Panc1 (cell line): Measurements from ENCODE around the gene ZNF500. TPM values are rescaled to one million over a fixed set of nuclear protein-coding genes. Genes with fewer than 3 reads are reported as not detected.

Source experiments
- ATAC-seq: fragments of 200-7000 bp; cut with Tn5 transposase; 2 replicates; pipeline ENCODE4 v1.9.1; 2020; ENCODE audit warnings: mild to moderate bottlenecking, moderate library complexity
- BruUV-seq: library from RNA; stranded (reverse); fragments of 400-500 nt; replicated peaks from 2 replicates; lab custom pipeline; 2021; lab: Mats Ljungman, UMichigan
- CTCF ChIA-PET: fragments of 300-600 bp; sonication (Branson Sonifier 250); formaldehyde crosslinking; loops from one replicate; lab custom pipeline; 2022; ENCODE audit warnings: antibody characterized with exemption; lab: Charles Lee
- POLR2A ChIA-PET: fragments of 300-600 bp; sonication (Branson Sonifier 250); formaldehyde crosslinking; loops from one replicate; lab custom pipeline; 2022; ENCODE audit warnings: antibody characterized with exemption; lab: Charles Lee
- DNase-seq: peaks from one replicate; pipeline ENCODE4 v3.0.0-alpha.2; 2010; ENCODE audit warnings: low read depth, low spot score
- H3K27ac ChIP-seq: 2 replicates; pipeline ENCODE4 v1.5.1; 2011; ENCODE audit warnings: mild to moderate bottlenecking, low read length, inconsistent platforms
- H3K27me3 ChIP-seq: fragments of 200-500 bp; sonication (Bioruptor generic); 2 replicates; pipeline ENCODE4 v1.6.0; 2014; ENCODE audit warnings: low read length, inconsistent platforms; ENCODE audit not compliant: control insufficient read depth, insufficient read depth
- H3K36me3 ChIP-seq: fragments of 200-500 bp; sonication (Bioruptor generic); 2 replicates; pipeline ENCODE4 v1.5.1; 2014; ENCODE audit warnings: inconsistent platforms, mild to moderate bottlenecking, low read length, moderate library complexity; ENCODE audit not compliant: control insufficient read depth, insufficient read depth
- H3K4me1 ChIP-seq: 2 replicates; pipeline ENCODE4 v1.5.1; 2011; ENCODE audit warnings: inconsistent platforms, mild to moderate bottlenecking, low read length, moderate library complexity; ENCODE audit not compliant: control insufficient read depth, insufficient read depth
- H3K4me3 ChIP-seq, 2 experiments: 2 replicates each; pipeline ENCODE4 v1.5.1; 2011 to 2012; ENCODE audit warnings: low read depth in 2 of 2, low read length in 2 of 2, mild to moderate bottlenecking in 2 of 2, inconsistent platforms in 1 of 2, moderate library complexity in 1 of 2
- H3K9me3 ChIP-seq: fragments of 200-500 bp; sonication (Bioruptor generic); 2 replicates; pipeline ENCODE4 v1.5.1; 2014; ENCODE audit warnings: low read depth, mild to moderate bottlenecking, inconsistent platforms, low read length, moderate library complexity; ENCODE audit not compliant: control insufficient read depth, insufficient read depth
- CTCF ChIP-seq: fragments of 450-650 bp; IDR thresholded peaks from 2 replicates; pipeline ENCODE4 v1.5.1; 2017; ENCODE audit warnings: mild to moderate bottlenecking
- POLR2AphosphoS5 ChIP-seq: IDR thresholded peaks from 2 replicates; pipeline ENCODE4 v1.6.1; 2012; ENCODE audit warnings: mild to moderate bottlenecking, low read depth, low read length, moderate library complexity
- REST ChIP-seq, 2 experiments: IDR thresholded peaks; 2 replicates each; pipeline ENCODE4 v1.6.1; 2011 to 2012; ENCODE audit warnings: low read depth in 2 of 2, control low read depth in 1 of 2, low read length in 1 of 2, mild to moderate bottlenecking in 1 of 2, moderate library complexity in 1 of 2; ENCODE audit not compliant: insufficient read depth in 1 of 2
- SIN3A ChIP-seq: IDR thresholded peaks from 2 replicates; pipeline ENCODE4 v1.6.1; 2012; ENCODE audit warnings: low read depth, mild to moderate bottlenecking, low read length, moderate library complexity, borderline replicate concordance; ENCODE audit not compliant: insufficient read depth
- TCF7L2 ChIP-seq: IDR thresholded peaks from 2 replicates; pipeline ENCODE4 v1.6.1; 2011; ENCODE audit warnings: mild to moderate bottlenecking, low read depth, low read length, inconsistent platforms
- in situ Hi-C: cut with HindIII; loops from 2 replicates; pipeline ENCODE4 v1.10.0; 2016; ENCODE audit warnings: low sequenced_read_pairs, low pct_unique_long_range_greater_than_20kb
- intact Hi-C: fragments of 100-400 bp; cut with micrococcal nuclease; formaldehyde crosslinking; loops from one replicate; pipeline ENCODE4 v1.10.0; 2022; ENCODE audit not compliant: unreplicated experiment
- total RNA-seq: library from RNA; stranded (reverse); gene quantifications from one replicate; pipeline ENCODE4 v1.2.1, GENCODE V29; 2021; ENCODE audit not compliant: unreplicated experiment

ZNF500 gene
- total RNA-seq, 1 experiment from 2014 or later: 25.8 TPM

- TF ChIP-seq REST (IDR thresholded peaks at IDR 0.05; ENCODE audit: insufficient read depth in 1 of 2, low read depth in 2 of 2, low read length in 1 of 2) (no peak), POLR2AphosphoS5 (no peak)
- Histone ChIP-seq H3K9me3 (no peaks in the 10 kb centered on the region), H3K27me3 (no peaks in the 10 kb centered on the region), H3K4me3 (no peak overlapping the region), H3K27ac (peak overlapping the region; percentile 85), H3K36me3 (no peaks in the 10 kb centered on the region), H3K4me1 (peaks cover 27% of the 10 kb centered on the region)
- ATAC-seq (no peak), DNase-seq (no peak)
- in situ Hi-C loops: no loop called here
- intact Hi-C loops: no loop called here
- TSS peak; percentile 91 for BruUV-seq
- ChIA-PET CTCF (interaction anchor here (0.6 to 0.7 kb wide), 2 partner anchors 43 to 161 kb away, joined by 4 read pairs; no protein-coding TSS in a partner anchor), POLR2A (interaction anchor here (0.6 kb wide), 1 partner anchor 111 kb away, joined by 3 read pairs; no protein-coding TSS in a partner anchor)
Observed at GRCh38 chr16:4803898-4804762, 37.2 kb upstream of the ZNF500 start.

DNA sequence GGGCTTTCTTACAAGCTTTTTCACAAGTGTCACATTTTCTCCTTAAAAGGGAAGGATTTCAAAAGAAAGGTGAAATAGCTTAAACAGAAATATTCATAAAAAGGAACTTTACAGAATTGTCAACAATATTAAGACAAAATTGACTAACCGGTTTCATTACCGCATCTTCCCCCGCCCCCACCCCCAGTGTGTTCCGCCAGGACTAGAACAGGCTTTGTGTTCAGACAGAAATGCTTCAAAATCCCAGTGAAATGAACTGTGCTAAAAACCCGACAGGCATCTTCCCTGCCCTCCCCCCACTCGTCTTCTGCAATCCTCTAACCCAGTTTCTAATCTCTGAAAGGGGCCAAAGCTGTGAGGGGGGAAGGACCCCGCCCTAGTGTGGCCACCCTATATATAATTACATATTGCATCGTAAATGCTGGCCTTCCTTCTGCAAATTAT lies 36.5 kb upstream of the ZNF500 start:
- intact Hi-C loops: no loop called here
- Histone ChIP-seq H3K4me1 (peaks cover 27% of the 10 kb centered on the region), H3K36me3 (no peaks in the 10 kb centered on the region), H3K9me3 (no peaks in the 10 kb centered on the region), H3K27me3 (no peaks in the 10 kb centered on the region), H3K27ac (peak overlapping the region; percentile 85), H3K4me3 (peak overlapping the region; percentile 66 to 70; a peak in 3 of 4 replicates)
- BruUV-seq: no TSS peak
- CTCF ChIA-PET: no interaction called here
- DNase-seq: no peak
- ATAC-seq: no peak
- POLR2A ChIA-PET: no interaction called here
- in situ Hi-C loops: no loop called here
- no peak for TF ChIP-seq CTCF
- TF ChIP-seq SIN3A: no peak
- no peak for TF ChIP-seq POLR2AphosphoS5
- no peak for TF ChIP-seq TCF7L2
- no peak for TF ChIP-seq REST (IDR thresholded peaks at IDR 0.05; ENCODE audit: insufficient read depth in 1 of 2, low read depth in 2 of 2, low read length in 1 of 2)
